ENCODE measurements around the gene TPSB2.
"Not testable (repeated sequence)": the region's sequence is repeated elsewhere in the genome, so short reads cannot be mapped to it uniquely, and the experiment has no call there.

GRCh38 chr16:1185460-1186207, 44.4 kb downstream of the TPSB2 start:
- TF ChIP-seq EZH2 (IDR thresholded peaks at IDR 0.05; ENCODE audit: borderline replicate concordance, low read depth, low read length, severe bottlenecking); CTCF (IDR thresholded peaks at IDR 0.05; ENCODE audit: borderline replicate concordance, extremely low read depth, low read length, poor library complexity, severe bottlenecking): not testable (repeated sequence)
